Esophagus muscularis mucosa (tissue), 2 donors: ENCODE results near the gene SDC4.

Experiments used
- POLR2A ChIP-seq: fragments of 450-650 bp; IDR thresholded peaks from one replicate; pipeline ENCODE4 v1.6.1; 2017; ENCODE audit warnings: antibody characterized with exemption, moderate library complexity, mild to moderate bottlenecking, low read depth
- POLR2AphosphoS5 ChIP-seq, 2 donors: sonication (generic); formaldehyde crosslinking; IDR thresholded peaks; one replicate each; pipeline ENCODE4 v1.6.1; 2017; ENCODE audit warnings: antibody characterized with exemption in 2 of 2

DNA sequence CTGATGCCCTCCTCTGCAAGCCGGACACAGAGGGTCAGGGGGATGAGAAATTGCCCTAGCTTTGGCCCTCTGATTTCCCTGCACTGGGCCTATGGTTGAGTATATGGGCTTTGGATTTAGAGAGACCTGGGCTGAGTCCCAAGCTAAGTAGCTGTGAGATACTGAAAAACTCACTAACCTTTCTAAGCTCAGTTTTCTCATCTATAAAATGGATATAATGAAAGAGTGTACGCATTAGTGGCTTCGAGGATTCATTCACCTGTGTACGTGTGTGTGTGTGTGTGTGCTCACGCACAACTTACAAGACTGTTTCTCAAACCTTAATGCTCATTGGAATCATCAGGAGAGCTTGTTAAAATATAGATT is 54.2 kb downstream of the SDC4 start:
- TF ChIP-seq POLR2AphosphoS5 (IDR thresholded peaks at IDR 0.05) = no peak
- no peak for TF ChIP-seq POLR2A
